Sigmoid colon (tissue), 7 donors: Measurements from ENCODE around the gene ESRRB. TPM values are rescaled to one million over a fixed set of nuclear protein-coding genes. Genes with fewer than 3 reads are reported as not detected.
A peak's percentile ranks its signal among the peaks of the same experiment; 100 is the strongest.

Experiments
- DNase-seq: peaks from one replicate; pipeline ENCODE4 v3.0.0-alpha.2; 2019
- H3K27ac ChIP-seq, 4 donors: fragments of 200-600 bp; sonication (generic); one replicate each; pipeline ENCODE4 v1.5.1; 2016 to 2019; ENCODE audit warnings: mild to moderate bottlenecking in 1 of 4
- H3K27me3 ChIP-seq, 3 donors: fragments of 200-600 bp; sonication (generic); one replicate each; pipeline ENCODE4 v1.5.1; 2019; ENCODE audit warnings: mild to moderate bottlenecking in 1 of 3
- H3K36me3 ChIP-seq, 4 donors: fragments of 200-600 bp; sonication (generic); one replicate each; pipeline ENCODE4 v1.5.1; 2016 to 2019
- H3K4me1 ChIP-seq, 4 donors: fragments of 200-600 bp; sonication (generic); one replicate each; pipeline ENCODE4 v1.5.1; 2017 to 2019
- H3K4me3 ChIP-seq, 4 donors: fragments of 200-600 bp; sonication (generic); one replicate each; pipeline ENCODE4 v1.5.1; 2017 to 2019; ENCODE audit warnings: mild to moderate bottlenecking in 2 of 4, moderate library complexity in 1 of 4
- H3K9me3 ChIP-seq, 4 donors: fragments of 200-600 bp in 3 of 4; sonication (generic) in 3 of 4; one replicate each; pipeline versions ENCODE4 v1.5.1 to v1.6.1; 2013 to 2019
- CTCF ChIP-seq, 4 experiments: fragments of 450-650 bp in 3 of 4; fragments of 200-600 bp in 1 of 4; IDR thresholded peaks; one replicate each; pipeline ENCODE4 v1.5.1; 2016 to 2019; ENCODE audit warnings: antibody characterized with exemption in 4 of 4, mild to moderate bottlenecking in 3 of 4, moderate library complexity in 2 of 4
- EP300 ChIP-seq, 4 donors: sonication (generic); formaldehyde crosslinking; IDR thresholded peaks; one replicate each; pipeline ENCODE4 v1.6.1; 2017; ENCODE audit warnings: antibody characterized with exemption in 4 of 4
- POLR2A ChIP-seq, 2 donors: fragments of 450-650 bp; IDR thresholded peaks; one replicate each; pipeline ENCODE4 v1.6.1; 2016; ENCODE audit warnings: antibody characterized with exemption in 2 of 2, mild to moderate bottlenecking in 2 of 2, moderate library complexity in 2 of 2
- POLR2AphosphoS5 ChIP-seq, 4 donors: sonication (generic); formaldehyde crosslinking; IDR thresholded peaks; one replicate each; pipeline ENCODE4 v1.6.1; 2017; ENCODE audit warnings: antibody characterized with exemption in 4 of 4
- WGBS, 2 donors: extraction: QIAGEN DNeasy Blood & Tissue Kit; methylation state at CpG; one replicate each; pipeline ENCODE4 v1.1.7; 2013; 5-methylcytosine and 5-hydroxymethylcytosine counted together
- intact Hi-C: fragments of 100-400 bp; cut with DNase I; formaldehyde crosslinking; loops from one replicate; pipeline ENCODE4 v1.15.1; 2023
- polyA plus RNA-seq, 3 donors: library from polyadenylated mRNA; stranded (reverse); fragments of 200-250 nt; gene quantifications; one replicate each; pipeline ENCODE4 v1.2.3, GENCODE V29; 2013
- total RNA-seq, 4 donors: library from RNA; depleted of rRNA; stranded (reverse); fragments of >200 nt; gene quantifications; one replicate each; pipeline ENCODE4 v1.1.0, GENCODE V29; 2016
- donor health status: healthy with polysubstance abuse.
- donor health status: Bipolar disorder and iron deficiency.
- donor health status: healthy.

ESRRB gene
- total and polyA plus RNA-seq, 7 donors = under 0.01 to 0.04 TPM; not detected in 5

- no peaks in the 10 kb centered on the region for H3K9me3 ChIP-seq
- 62 to 73% methylated on average over 6 of the region's 6 CpGs for WGBS, 2 donors
- H3K36me3 ChIP-seq = no peaks in the 10 kb centered on the region
- H3K4me3 ChIP-seq = no peak overlapping the region
- H3K27ac ChIP-seq = no peak overlapping the region
- no peaks in the 10 kb centered on the region for H3K27me3 ChIP-seq
- peak; percentile 41 for DNase-seq
- TF ChIP-seq EP300 (IDR thresholded peaks at IDR 0.05) = no peak
- TF ChIP-seq POLR2AphosphoS5 (IDR thresholded peaks at IDR 0.05) = no peak
- no peak for TF ChIP-seq CTCF (IDR thresholded peaks at IDR 0.05)
- no peak for TF ChIP-seq POLR2A (IDR thresholded peaks at IDR 0.05)
- intact Hi-C loops = no loop called here
- no peaks in the 10 kb centered on the region for H3K4me1 ChIP-seq
Measured at GRCh38 chr14:76500011-76500410, 124.1 kb downstream of the ESRRB start.

GRCh38 chr14:76500480-76500879 is 124.5 kb downstream of the ESRRB start:
- H3K4me1 ChIP-seq = no peaks in the 10 kb centered on the region
- intact Hi-C loops = no loop called here

GRCh38 chr14:76501156-76501720 is 125.3 kb downstream of the ESRRB start:
- H3K27me3 ChIP-seq = no peaks in the 10 kb centered on the region
- H3K4me1 ChIP-seq = no peaks in the 10 kb centered on the region
- DNase-seq = peak; percentile 33
- H3K27ac ChIP-seq = no peak overlapping the region
- no peaks in the 10 kb centered on the region for H3K36me3 ChIP-seq
- no peaks in the 10 kb centered on the region for H3K9me3 ChIP-seq
- intact Hi-C loops = no loop called here
- no peak overlapping the region for H3K4me3 ChIP-seq
- 58 to 78% methylated on average over 7 of the region's 7 CpGs for WGBS, 2 donors
- TF ChIP-seq EP300 (IDR thresholded peaks at IDR 0.05) = no peak
- TF ChIP-seq POLR2AphosphoS5 (IDR thresholded peaks at IDR 0.05) = no peak
- no peak for TF ChIP-seq CTCF (IDR thresholded peaks at IDR 0.05)
- TF ChIP-seq POLR2A (IDR thresholded peaks at IDR 0.05) = no peak

More at GRCh38 chr14:76500480-76500879, 124.5 kb downstream of the ESRRB start:
- Histone ChIP-seq H3K9me3 (no peaks in the 10 kb centered on the region), H3K36me3 (no peaks in the 10 kb centered on the region), H3K4me3 (no peak overlapping the region), H3K27ac (no peak overlapping the region), H3K27me3 (no peaks in the 10 kb centered on the region)
- TF ChIP-seq POLR2AphosphoS5 (IDR thresholded peaks at IDR 0.05) (no peak), EP300 (IDR thresholded peaks at IDR 0.05) (no peak), POLR2A (IDR thresholded peaks at IDR 0.05) (no peak), CTCF (IDR thresholded peaks at IDR 0.05) (no peak)
- WGBS, 2 donors = 81 to 84% methylated on average over 6 of the region's 6 CpGs
- peak; percentile 32 for DNase-seq

- Histone ChIP-seq H3K36me3 (no peaks in the 10 kb centered on the region), H3K4me1 (no peaks in the 10 kb centered on the region), H3K27me3 (no peaks in the 10 kb centered on the region), H3K4me3 (no peak overlapping the region), H3K27ac (no peak overlapping the region), H3K9me3 (no peaks in the 10 kb centered on the region)
- intact Hi-C loops = no loop called here
- TF ChIP-seq EP300 (IDR thresholded peaks at IDR 0.05) (no peak), CTCF (IDR thresholded peaks at IDR 0.05) (no peak), POLR2A (IDR thresholded peaks at IDR 0.05) (no peak), POLR2AphosphoS5 (IDR thresholded peaks at IDR 0.05) (no peak)
- 93 to 94% methylated on average over 4 of the region's 4 CpGs for WGBS, 2 donors
- peak; percentile 21 for DNase-seq
Measured at GRCh38 chr14:76502219-76502618, 126.3 kb downstream of the ESRRB start.

- Histone ChIP-seq H3K27me3 (no peaks in the 10 kb centered on the region), H3K36me3 (no peaks in the 10 kb centered on the region), H3K27ac (no peak overlapping the region), H3K4me1 (no peaks in the 10 kb centered on the region), H3K4me3 (no peak overlapping the region), H3K9me3 (no peaks in the 10 kb centered on the region)
- 83 to 84% methylated on average over 3 of the region's 3 CpGs for WGBS, 2 donors
- DNase-seq = peak; percentile 2
- TF ChIP-seq CTCF (IDR thresholded peaks at IDR 0.05) (no peak), POLR2AphosphoS5 (IDR thresholded peaks at IDR 0.05) (no peak), POLR2A (IDR thresholded peaks at IDR 0.05) (no peak), EP300 (IDR thresholded peaks at IDR 0.05) (no peak)
- intact Hi-C loops = no loop called here
Measured at GRCh38 chr14:76502638-76503037, 126.7 kb downstream of the ESRRB start.
